ENCODE measurements around the gene PLEKHA1.

GRCh38 chr10:122362621-122363020 is 11.9 kb upstream of the PLEKHA1 start:
- TF ChIP-seq TAF1 (IDR thresholded peaks at IDR 0.05; ENCODE audit: low read depth, low read length) (no peak), POLR2A (IDR thresholded peaks at IDR 0.05; ENCODE audit: low read depth, low read length) (no peak), POLR2AphosphoS5 (IDR thresholded peaks at IDR 0.05; ENCODE audit: low read depth, low read length) (no peak), PAX5 (IDR thresholded peaks at IDR 0.05; ENCODE audit: insufficient read depth, low read length, severe bottlenecking) (no peak), SPI1 (IDR thresholded peaks at IDR 0.05; ENCODE audit: low read depth, low read length) (no peak)

Measured in GM12891 (cell line).